H9 (cell line): ENCODE results near the gene RPS14. TPM values are rescaled to one million over a fixed set of nuclear protein-coding genes. Genes with fewer than 3 reads are reported as not detected.

ENCODE experiments used
- DNase-seq: peaks from one replicate; pipeline ENCODE4 v3.0.0-alpha.2; 2017
- H2AFZ ChIP-seq: one replicate; pipeline ENCODE4 v1.6.1; 2013; ENCODE audit warnings: mild to moderate bottlenecking, low read length, control low read depth, moderate library complexity
- H2AK5ac ChIP-seq: 2 replicates; pipeline ENCODE4 v1.6.1; 2013; ENCODE audit warnings: low read length, control low read depth, mixed read lengths; ENCODE audit not compliant: insufficient read length
- H2BK120ac ChIP-seq: one replicate; pipeline ENCODE4 v1.6.1; 2013; ENCODE audit warnings: low read depth, mild to moderate bottlenecking, low read length, control low read depth, inconsistent platforms; ENCODE audit not compliant: poor library complexity, severe bottlenecking
- H2BK12ac ChIP-seq: 2 replicates; pipeline ENCODE4 v1.6.1; 2013; ENCODE audit warnings: low read length, control low read depth, mixed read lengths, low read depth; ENCODE audit not compliant: insufficient read length
- H2BK15ac ChIP-seq: 2 replicates; pipeline ENCODE4 v1.6.1; 2013; ENCODE audit warnings: low read depth, low read length, control low read depth
- H2BK20ac ChIP-seq: one replicate; pipeline ENCODE4 v1.6.1; 2013; ENCODE audit warnings: low read depth, mild to moderate bottlenecking, low read length, control low read depth, inconsistent platforms; ENCODE audit not compliant: poor library complexity, severe bottlenecking
- H2BK5ac ChIP-seq: 2 replicates; pipeline ENCODE4 v1.6.1; 2013; ENCODE audit warnings: low read length, control low read depth, mixed read lengths; ENCODE audit not compliant: insufficient read length
- H3K14ac ChIP-seq: 2 replicates; pipeline ENCODE4 v1.6.1; 2013; ENCODE audit warnings: low read length, control low read depth; ENCODE audit not compliant: insufficient read depth
- H3K18ac ChIP-seq: 2 replicates; pipeline ENCODE4 v1.6.1; 2013; ENCODE audit warnings: low read depth, mild to moderate bottlenecking, mixed read lengths, low read length, control low read depth; ENCODE audit not compliant: insufficient read length
- H3K23ac ChIP-seq: 2 replicates; pipeline ENCODE4 v1.6.1; 2013; ENCODE audit warnings: low read length, control low read depth, mixed read lengths, low read depth; ENCODE audit not compliant: insufficient read length
- H3K23me2 ChIP-seq: 2 replicates; pipeline ENCODE4 v1.6.1; 2013; ENCODE audit warnings: low read depth, mild to moderate bottlenecking, mixed read lengths, low read length, control low read depth; ENCODE audit not compliant: insufficient read length, poor library complexity, severe bottlenecking
- H3K27ac ChIP-seq: 2 replicates; pipeline ENCODE4 v1.5.1; 2013; ENCODE audit warnings: low read length, control low read depth, mixed read lengths, low read depth; ENCODE audit not compliant: insufficient read length
- H3K27me3 ChIP-seq: 2 replicates; pipeline ENCODE4 v1.6.1; 2013; ENCODE audit warnings: low read length, control low read depth, inconsistent platforms; ENCODE audit not compliant: insufficient read depth
- H3K4ac ChIP-seq: 2 replicates; pipeline ENCODE4 v1.6.1; 2013; ENCODE audit warnings: low read depth, mild to moderate bottlenecking, control low read depth, inconsistent platforms, low read length, moderate library complexity
- H3K4me1 ChIP-seq: 2 replicates; pipeline ENCODE4 v1.6.1; 2013; ENCODE audit warnings: low read length, control low read depth, inconsistent platforms; ENCODE audit not compliant: insufficient read depth
- H3K4me2 ChIP-seq: 2 replicates; pipeline ENCODE4 v1.6.1; 2013; ENCODE audit warnings: low read length, control low read depth, mixed read lengths; ENCODE audit not compliant: insufficient read length, insufficient read depth
- H3K56ac ChIP-seq: 2 replicates; pipeline ENCODE4 v1.6.1; 2013; ENCODE audit warnings: low read depth, mild to moderate bottlenecking, mixed read lengths, low read length, control low read depth; ENCODE audit not compliant: insufficient read length
- H3K79me1 ChIP-seq: 2 replicates; pipeline ENCODE4 v1.6.1; 2013; ENCODE audit warnings: low read depth, mild to moderate bottlenecking, moderate library complexity, low read length, control low read depth, inconsistent platforms; ENCODE audit not compliant: insufficient read depth, poor library complexity, severe bottlenecking
- H3K79me2 ChIP-seq: 2 replicates; pipeline ENCODE4 v1.6.1; 2013; ENCODE audit warnings: low read length, control low read depth, inconsistent platforms; ENCODE audit not compliant: insufficient read depth
- H3K9ac ChIP-seq: 2 replicates; pipeline ENCODE4 v1.6.1; 2013; ENCODE audit warnings: low read length, control low read depth, mixed read lengths; ENCODE audit not compliant: insufficient read length; ENCODE audit errors: extremely low read depth
- H3K9me3 ChIP-seq: one replicate; pipeline ENCODE4 v1.6.1; 2013; ENCODE audit warnings: low read depth, low read length, inconsistent platforms; ENCODE audit not compliant: control insufficient read depth
- H3T11ph ChIP-seq: one replicate; pipeline ENCODE4 v1.6.1; 2013; ENCODE audit warnings: mild to moderate bottlenecking, low read length, control low read depth, inconsistent platforms
- H4K20me1 ChIP-seq: one replicate; pipeline ENCODE4 v1.6.1; 2013; ENCODE audit not compliant: control insufficient read depth, insufficient read length, insufficient read depth
- H4K5ac ChIP-seq: 2 replicates; pipeline ENCODE4 v1.6.1; 2013; ENCODE audit warnings: low read depth, mild to moderate bottlenecking, mixed read lengths, low read length, control low read depth; ENCODE audit not compliant: insufficient read length
- H4K8ac ChIP-seq: replicated peaks from 2 replicates; pipeline ENCODE4 v1.6.1; 2013; ENCODE audit warnings: low read length, control low read depth, mixed read lengths, low read depth; ENCODE audit not compliant: insufficient read length
- H4K91ac ChIP-seq: 2 replicates; pipeline ENCODE4 v1.6.1; 2013; ENCODE audit warnings: low read depth, mild to moderate bottlenecking, moderate library complexity, mixed read lengths, low read length, control low read depth; ENCODE audit not compliant: insufficient read length
- H3K27ac Mint-ChIP-seq, 3 experiments: 2 replicates in 2 of 3; 3 replicates in 1 of 3; pipeline ENCODE4 v1.8.0; 2020 to 2021; ENCODE audit warnings: mixed read lengths in 3 of 3, mild to moderate bottlenecking in 1 of 3, moderate library complexity in 1 of 3
- H3K27me3 Mint-ChIP-seq: 2 replicates; pipeline ENCODE4 v1.8.0; 2021; ENCODE audit warnings: low read depth, mild to moderate bottlenecking, moderate library complexity, mixed read lengths
- H3K36me3 Mint-ChIP-seq, 3 experiments: 2 replicates in 2 of 3; 3 replicates in 1 of 3; pipeline ENCODE4 v1.8.0; 2020 to 2021; ENCODE audit warnings: low read depth in 3 of 3, mixed read lengths in 3 of 3; ENCODE audit not compliant: insufficient read depth in 1 of 3
- H3K4me1 Mint-ChIP-seq, 2 experiments: 2 replicates each; pipeline ENCODE4 v1.8.0; 2020; ENCODE audit warnings: mixed read lengths in 2 of 2
- H3K4me3 Mint-ChIP-seq, 2 experiments: 2 replicates in 1 of 2; 3 replicates in 1 of 2; pipeline ENCODE4 v1.8.0; 2020 to 2021; ENCODE audit warnings: mild to moderate bottlenecking in 2 of 2, mixed read lengths in 2 of 2, moderate library complexity in 1 of 2
- H3K9me3 Mint-ChIP-seq, 2 experiments: 2 replicates in 1 of 2; 3 replicates in 1 of 2; pipeline ENCODE4 v1.8.0; 2020; ENCODE audit warnings: mild to moderate bottlenecking in 2 of 2, mixed read lengths in 2 of 2, moderate library complexity in 1 of 2
- CTCF ChIP-seq: fragments of 200-600 bp; sonication (generic); conservative IDR thresholded peaks from 3 replicates; pipeline ENCODE4 v1.8.0; 2021; ENCODE audit warnings: antibody characterized with exemption, mild to moderate bottlenecking
- WGBS: extraction: QIAGEN DNeasy Blood & Tissue Kit; methylation state at CpG from one replicate; pipeline ENCODE4 v1.1.7; 2013; ENCODE audit warnings: missing lambda C conversion rate, low lambda C conversion rate, mixed read lengths; ENCODE audit not compliant: insufficient read length; ENCODE audit errors: extremely low coverage; 5-methylcytosine and 5-hydroxymethylcytosine counted together
- total RNA-seq: library from RNA; stranded (reverse); gene quantifications from 2 replicates; pipeline ENCODE4 v1.2.1, GENCODE V29; 2021

Gene RPS14
- total RNA-seq, 1 experiment from 2014 or later: 2,533 TPM

- H3K27ac ChIP-seq: no peak overlapping the region
- no peak overlapping the region for H3K9ac ChIP-seq
Observed at GRCh38 chr5:150464554-150465012, 15.0 kb upstream of the RPS14 start.

More at GRCh38 chr5:150464554-150465012, 15.0 kb upstream of the RPS14 start:
- Mint-ChIP-seq H3K27me3 (no peaks in the 10 kb centered on the region; the same call in 1 of the 2 replicates), H3K9me3 (no peaks in the 10 kb centered on the region; a peak in 1 of 5 replicates), H3K4me3 (peak overlapping the region in 1 of 2 experiments; percentile 32; a peak in 1 of 5 replicates), H3K36me3 (no peaks in the 10 kb centered on the region), H3K4me1 (peaks cover 38 to 43% of the 10 kb centered on the region in 2 experiments), H3K27ac (peak overlapping the region; percentile 49 to 95 (median 68); a peak in 3 of 7 replicates)
- Histone ChIP-seq H4K91ac (no peak overlapping the region), H3T11ph (no peak overlapping the region), H4K20me1 (no peaks in the 10 kb centered on the region), H4K8ac (no peak overlapping the region), H3K14ac (no peak overlapping the region), H3K23me2 (no peaks in the 10 kb centered on the region), H2BK20ac (no peak overlapping the region), H2BK120ac (no peak overlapping the region), H3K79me2 (no peaks in the 10 kb centered on the region), H3K18ac (no peak overlapping the region), H2BK5ac (no peak overlapping the region), H2AFZ (peak overlapping the region; percentile 2), H3K79me1 (no peaks in the 10 kb centered on the region), H2BK12ac (no peak overlapping the region), H3K27me3 (no peaks in the 10 kb centered on the region), H3K4ac (no peak overlapping the region), H3K23ac (no peak overlapping the region), H4K5ac (no peak overlapping the region), H2BK15ac (no peak overlapping the region), H3K56ac (no peak overlapping the region), H2AK5ac (no peak overlapping the region), H3K9me3 (no peaks in the 10 kb centered on the region), H3K4me2 (no peak overlapping the region), H3K4me1 (peaks cover 2% of the 10 kb centered on the region; the same call in 1 of the 2 replicates)
- WGBS: no CpG with 5 or more reads among the region's 6 CpGs
- TF ChIP-seq CTCF: no peak
- DNase-seq: no peak
